SK-MEL-5 (cell line): Measurements from ENCODE around the gene LMNB1. TPM values are rescaled to one million over a fixed set of nuclear protein-coding genes. Genes with fewer than 3 reads are reported as not detected.

Source experiments
- DNase-seq: peaks from one replicate; pipeline ENCODE4 v3.0.0-alpha.2; 2016; ENCODE audit warnings: low read depth, low spot score
- in situ Hi-C: cut with HindIII; loops from 2 replicates; pipeline ENCODE4 v1.10.0; 2016; ENCODE audit warnings: low sequenced_read_pairs, high pct_unique_total_duplicates, low pct_unique_long_range_greater_than_20kb
- small RNA-seq, 2 experiments: library from RNA; depleted of rRNA; stranded (forward); fragments of <200 nt; gene quantifications; one replicate each; pipeline ENCODE3, GENCODE V24; 2014
- total RNA-seq: library from RNA; depleted of rRNA; stranded (reverse); fragments of >200 nt; shearing (Covaris generic); gene quantifications from 2 replicates; pipeline ENCODE4 v1.2.3, GENCODE V29; 2014; rRNA removed

Gene LMNB1
- total RNA-seq, 1 experiment from 2014 or later = 44.6 TPM

DNA sequence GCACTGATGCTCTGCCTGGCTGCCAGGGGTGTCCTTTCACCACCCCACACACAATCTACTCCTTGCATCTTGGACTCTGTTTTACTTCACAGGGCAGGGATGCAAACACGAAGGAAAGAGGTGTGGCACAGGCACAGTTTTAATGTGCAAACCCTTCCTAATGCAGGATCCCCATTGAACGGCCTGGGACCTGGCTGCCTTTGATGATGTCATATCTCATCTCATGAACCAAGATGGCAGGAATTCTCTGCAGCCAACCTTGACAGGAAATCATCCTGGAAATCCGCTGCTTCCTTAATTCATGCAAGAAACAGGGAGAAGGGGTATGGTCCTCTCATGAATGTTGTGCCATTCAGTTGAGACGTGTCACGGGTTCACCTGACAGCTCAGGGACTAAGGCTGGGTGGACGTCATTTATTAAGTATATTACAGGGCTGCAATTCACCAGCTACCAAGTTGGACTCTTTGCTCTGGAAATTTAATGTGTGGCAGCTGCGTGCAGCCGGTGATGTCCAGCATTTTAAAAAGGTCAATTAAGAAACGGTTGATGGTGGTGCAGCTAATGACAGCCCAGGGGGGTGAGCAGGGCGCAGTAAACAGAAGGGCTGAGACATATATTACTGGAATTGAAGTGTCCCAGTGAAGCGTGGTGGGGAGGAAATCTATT lies 91.5 kb downstream of the LMNB1 start:
- no peak for DNase-seq
- in situ Hi-C loops = no loop called here

DNA sequence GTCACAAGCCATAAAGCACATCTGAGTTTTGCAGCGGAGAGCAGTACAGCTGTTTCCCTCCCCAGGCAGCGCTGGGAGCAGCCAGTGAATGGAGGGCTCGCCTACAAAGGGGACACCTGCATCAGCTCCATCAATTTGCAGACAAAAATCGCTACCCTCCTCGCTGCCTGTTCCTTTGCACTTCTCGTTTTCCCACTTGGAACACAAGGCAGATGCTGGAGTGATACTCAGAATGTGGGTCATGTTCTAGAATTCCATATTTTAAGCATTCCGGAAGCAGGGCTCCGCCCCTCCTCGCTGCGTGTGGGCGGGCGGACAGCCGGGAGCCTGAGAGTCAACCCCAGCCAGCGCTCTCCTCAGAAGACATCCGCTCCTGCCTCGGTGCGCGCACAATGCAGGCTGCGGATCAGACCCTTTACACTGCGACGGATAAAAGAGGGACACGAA lies 92.1 kb downstream of the LMNB1 start:
- in situ Hi-C loops = no loop called here

DNA sequence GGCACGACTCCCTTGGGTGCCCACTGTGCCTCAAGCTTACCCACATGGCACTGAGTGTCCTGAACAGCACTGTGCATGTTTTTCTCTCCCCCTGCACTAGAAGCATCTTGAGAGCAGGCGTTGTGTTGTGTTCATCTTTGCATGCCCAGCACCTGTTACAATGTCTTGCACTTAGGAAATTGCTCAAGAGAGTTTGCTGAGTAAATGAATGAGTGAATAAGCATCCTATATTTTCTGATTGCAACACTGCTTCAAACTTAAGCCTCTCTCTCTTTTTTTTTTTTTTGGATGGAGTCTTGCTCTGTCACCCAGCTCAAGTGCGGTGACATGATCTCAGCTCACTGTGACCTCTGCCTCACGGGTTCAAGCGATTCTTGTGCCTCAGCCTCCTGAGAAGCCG lies 94.5 kb downstream of the LMNB1 start:
- in situ Hi-C loops = no loop called here
- DNase-seq = no peak

More for the DNA sequence above, 92.1 kb downstream of the LMNB1 start:
- no peak for DNase-seq

DNA sequence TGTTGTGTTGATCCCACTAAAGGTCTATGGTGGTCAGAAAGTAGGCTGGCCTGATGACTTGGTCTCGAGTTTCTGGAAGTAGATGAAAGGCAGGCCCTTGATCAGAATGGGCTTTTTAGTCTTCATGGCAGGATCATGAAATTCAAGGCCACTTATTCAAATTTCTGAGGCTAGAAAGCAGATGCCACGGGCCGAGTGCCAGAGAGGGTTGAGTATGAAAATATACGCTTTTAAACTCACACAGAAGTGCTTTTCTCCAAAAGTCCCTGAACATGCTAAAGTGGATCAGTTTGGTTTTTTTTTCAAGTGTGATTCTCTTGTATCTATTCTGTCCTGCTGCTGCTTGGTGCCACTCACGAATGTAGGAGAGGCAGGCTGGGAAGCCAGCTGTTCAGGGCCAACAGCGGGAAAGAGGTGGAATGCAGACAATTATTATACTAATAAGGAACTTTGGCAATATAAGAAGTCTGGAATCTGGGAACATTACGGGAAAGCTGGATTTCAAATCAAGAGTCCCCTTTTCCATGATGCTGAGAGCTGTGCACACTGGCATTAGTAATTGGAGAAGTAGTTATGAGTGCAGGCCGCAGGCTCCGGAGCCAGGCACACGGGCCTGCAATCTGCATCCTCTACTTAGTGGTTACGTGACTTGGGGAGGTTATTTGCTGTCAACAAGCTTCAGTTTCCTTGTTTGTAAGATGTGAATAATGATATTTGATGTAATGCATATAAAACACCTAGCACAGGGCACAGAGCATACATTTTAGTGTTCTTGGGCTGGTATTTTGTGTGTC lies 95.8 kb downstream of the LMNB1 start:
- DNase-seq = no peak
- in situ Hi-C loops = no loop called here

DNA sequence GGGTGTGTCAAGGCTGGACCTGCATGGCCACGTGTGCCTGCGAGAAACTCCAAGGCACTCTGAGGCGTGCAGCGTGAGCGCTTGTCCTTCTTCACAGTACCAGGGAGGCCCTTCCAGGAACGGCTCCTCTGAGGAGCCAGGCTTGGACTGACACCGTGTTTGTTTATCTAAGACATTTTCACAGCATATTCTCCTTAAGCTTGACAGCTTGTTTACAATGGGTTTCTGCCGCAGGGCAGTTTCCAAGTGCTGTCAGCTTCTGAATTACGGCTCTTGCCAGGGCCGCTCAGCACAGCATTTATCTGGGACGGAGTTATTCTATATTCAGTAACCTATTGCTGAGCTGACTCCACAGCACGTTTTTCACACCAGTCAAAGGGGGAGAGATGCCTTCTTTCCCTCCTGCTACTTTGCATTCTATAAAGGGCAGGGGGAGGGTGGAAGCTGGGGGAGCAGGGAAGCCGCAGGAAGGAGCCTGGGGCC lies 98.4 kb downstream of the LMNB1 start:
- no peak for DNase-seq
- in situ Hi-C loops = no loop called here

DNA sequence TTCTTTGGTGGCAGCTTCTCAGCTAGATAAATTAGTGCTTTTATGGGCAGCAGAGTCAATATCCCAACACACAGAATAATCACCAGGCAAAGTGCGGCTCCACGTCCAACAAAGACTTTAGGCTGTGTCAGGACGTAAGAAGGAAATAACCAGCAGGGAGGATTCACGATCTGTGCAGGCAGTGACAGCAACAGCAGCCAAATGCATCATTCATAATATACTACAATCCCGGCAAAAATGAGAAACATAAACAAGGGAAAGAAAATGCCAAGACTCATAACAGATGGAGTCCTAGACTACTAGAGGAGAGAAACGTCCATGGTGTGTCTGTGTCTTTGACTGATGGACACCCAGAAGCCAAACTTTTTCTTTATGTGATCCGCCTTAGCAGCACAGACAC lies 100.7 kb downstream of the LMNB1 start:
- in situ Hi-C loops = no loop called here
- no peak for DNase-seq

DNA sequence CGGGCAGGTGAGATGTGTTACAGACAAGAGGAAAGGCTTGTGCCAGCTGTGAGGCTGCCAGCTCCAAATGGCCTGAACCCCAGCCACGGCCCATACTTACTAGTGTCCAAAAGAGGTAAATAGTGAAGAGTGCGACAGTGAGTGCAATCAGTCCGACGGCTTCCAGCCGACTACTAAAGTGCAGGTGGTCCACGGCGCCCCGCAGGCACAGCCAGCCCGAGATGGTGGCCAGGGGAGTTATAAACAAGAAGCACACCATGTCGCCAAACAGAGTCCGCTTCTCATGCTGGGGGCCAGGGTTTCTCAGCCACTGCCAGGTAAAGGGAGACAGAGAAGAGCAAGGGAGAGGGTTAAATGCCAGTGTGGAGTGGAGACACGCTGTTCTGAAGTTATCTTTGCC lies 101.1 kb downstream of the LMNB1 start:
- DNase-seq = no peak
- in situ Hi-C loops = no loop called here

DNA sequence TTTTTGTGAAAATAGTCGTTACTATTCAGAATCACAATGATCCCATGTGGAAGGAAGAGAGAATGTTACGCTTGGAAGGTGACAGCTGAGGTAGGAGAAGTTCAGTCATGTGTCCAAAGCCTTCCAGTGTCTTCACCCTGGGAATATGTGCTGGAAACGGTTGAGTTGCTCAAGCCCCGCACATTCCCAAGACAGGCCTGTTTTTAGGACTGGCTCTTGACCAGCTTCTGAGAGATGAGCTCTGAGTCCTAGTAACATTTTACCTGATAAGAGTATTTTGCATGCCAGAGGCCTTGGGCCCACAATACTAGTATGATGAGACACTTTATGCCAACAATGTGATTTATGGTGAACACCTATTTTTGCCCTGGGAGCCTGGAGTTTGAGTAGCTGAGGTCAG lies 101.7 kb downstream of the LMNB1 start:
- no peak for DNase-seq
- in situ Hi-C loops = no loop called here

DNA sequence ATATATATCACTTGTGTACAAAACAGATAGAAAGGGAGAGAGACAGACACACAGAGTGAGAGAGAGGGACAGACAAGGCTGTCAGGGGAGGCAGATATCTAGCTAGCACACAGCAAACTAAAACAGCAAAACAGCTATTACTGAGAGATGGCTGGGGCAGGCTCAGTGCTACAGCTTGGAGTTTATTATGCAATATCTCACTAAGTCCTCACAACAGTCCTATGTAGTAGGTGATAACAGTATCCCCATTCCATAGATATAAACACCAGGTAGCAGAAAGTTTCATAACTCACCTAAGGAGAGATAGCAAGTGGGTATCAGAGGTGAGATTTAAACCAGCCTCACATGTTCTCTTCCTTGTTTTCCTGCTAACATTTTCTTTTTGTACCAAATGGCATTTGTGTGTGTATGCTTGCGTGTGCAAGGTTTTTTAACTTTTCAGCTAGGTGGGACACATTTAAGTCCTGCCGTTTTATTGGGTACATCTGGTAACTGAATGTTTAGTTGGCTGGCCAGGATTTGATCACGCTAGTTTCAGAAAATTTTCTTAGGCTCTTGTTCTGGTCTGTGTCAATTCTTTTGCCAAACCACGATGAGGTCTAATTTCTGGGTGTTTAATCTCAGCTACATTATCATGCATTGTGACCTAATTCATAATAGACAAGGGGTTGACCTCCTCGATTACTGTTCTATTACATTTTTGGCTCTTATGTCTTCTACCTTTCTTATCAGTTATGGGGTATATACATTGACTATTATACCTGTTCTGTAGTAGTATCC lies 105.1 kb downstream of the LMNB1 start:
- in situ Hi-C loops = no loop called here
- no peak for DNase-seq

DNA sequence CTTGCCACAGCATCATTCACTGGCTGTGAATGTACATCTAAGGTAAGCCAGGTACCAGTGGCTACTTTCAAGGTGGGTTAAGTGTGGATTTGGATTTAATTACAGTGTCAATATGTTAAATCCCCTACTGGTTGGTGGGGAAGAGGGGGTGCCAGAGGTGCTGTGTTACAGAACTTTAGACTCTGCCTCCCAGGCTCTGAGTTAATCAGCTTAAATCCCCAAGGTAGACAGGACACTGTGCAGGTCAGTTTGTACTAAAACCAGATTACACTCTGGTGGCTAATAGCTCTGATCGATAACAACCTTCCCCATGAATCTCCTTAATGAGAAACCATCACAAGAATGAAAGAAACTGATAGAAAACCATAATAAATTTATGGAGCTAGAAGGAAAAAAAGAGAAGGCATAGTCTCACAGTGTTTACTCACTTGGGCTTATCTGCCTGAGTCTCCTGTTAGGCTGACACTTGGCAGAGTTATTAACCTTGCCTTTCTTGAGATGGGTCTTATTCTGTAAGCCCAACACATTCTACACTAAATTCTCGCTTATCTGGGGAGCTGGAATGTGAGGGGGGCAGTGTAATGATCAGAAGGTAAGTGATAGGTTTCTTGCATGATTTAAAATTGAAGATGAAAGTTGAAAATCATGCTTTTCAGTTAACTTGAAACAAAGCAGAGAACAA lies 106.8 kb downstream of the LMNB1 start:
- no peak for DNase-seq
- in situ Hi-C loops = no loop called here

DNA sequence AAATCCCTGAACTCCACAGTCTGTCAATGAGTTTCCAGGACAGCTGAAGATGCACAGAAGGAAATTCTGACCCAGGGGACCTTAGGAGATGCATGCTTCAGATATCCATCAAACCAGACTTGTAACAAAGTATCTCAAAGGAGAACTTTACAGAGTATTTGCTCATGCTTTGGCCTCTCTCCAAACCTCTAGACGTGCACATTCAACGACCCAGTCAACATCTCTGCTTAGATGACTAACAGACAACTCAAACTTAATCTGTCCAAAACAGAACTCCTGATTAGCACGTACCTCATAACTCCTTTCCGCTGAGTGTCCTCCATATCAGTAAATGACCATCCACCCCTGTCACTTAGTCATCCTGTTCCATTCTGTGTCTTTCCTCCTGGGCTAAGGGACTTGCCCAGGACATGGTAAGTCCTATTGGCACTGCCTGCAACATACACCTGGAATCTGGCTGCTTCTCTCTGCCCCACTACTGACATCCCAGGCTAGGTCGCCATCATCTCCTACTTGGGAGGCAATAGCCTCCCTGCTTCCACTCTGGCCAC lies 107.4 kb downstream of the LMNB1 start:
- DNase-seq = no peak
- in situ Hi-C loops = no loop called here

Small RNA genes lying within 50 kb of the gene (small RNA-seq; reads per million reads assigned to genes)
- gene RNU6-752P = 0 reads per million in 2 experiments

Other genes with a start within 250 kb of the LMNB1 start
- gene ALDH7A1, start 181.9 kb upstream of the LMNB1 start, total RNA-seq = 34.7 and 34.9 TPM in 2 replicates
- 46.7 and 63.2 TPM in 2 replicates for gene PHAX, start 176.2 kb upstream of the LMNB1 start, total RNA-seq